Psoas muscle (tissue), 8 donors: Measurements from ENCODE around the gene SPIN2A. TPM values are rescaled to one million over a fixed set of nuclear protein-coding genes. Genes with fewer than 3 reads are reported as not detected.
"Not testable (repeated sequence)": the region's sequence is repeated elsewhere in the genome, so short reads cannot be mapped to it uniquely, and the experiment has no call there.

Experiments used
- ATAC-seq, 4 donors: fragments of 200-7000 bp; cut with Tn5 transposase; one replicate each; pipeline ENCODE4 v1.9.1; 2020; ENCODE audit warnings: moderate library complexity in 3 of 4, mild to moderate bottlenecking in 2 of 4
- DNase-seq, 2 donors: peaks; one replicate each; pipeline ENCODE4 v3.0.0-alpha.2; 2020
- H3K27ac ChIP-seq: fragments of 200-600 bp; one replicate; pipeline ENCODE4 v1.8.0; 2022
- H3K27me3 ChIP-seq, 3 donors: fragments of 200-600 bp in 1 of 3; one replicate each; pipeline versions ENCODE4 v1.6.1 to v1.8.0; 2013 to 2022; ENCODE audit warnings: low read length in 2 of 3, mild to moderate bottlenecking in 2 of 3, moderate library complexity in 1 of 3; ENCODE audit not compliant: insufficient read depth in 3 of 3
- H3K36me3 ChIP-seq, 2 donors: fragments of 200-600 bp in 1 of 2; one replicate each; pipeline versions ENCODE4 v1.6.1 to v1.8.0; 2013 to 2022; ENCODE audit warnings: low read depth in 1 of 2, mild to moderate bottlenecking in 1 of 2, moderate library complexity in 1 of 2; ENCODE audit not compliant: insufficient read depth in 1 of 2
- H3K4me1 ChIP-seq: fragments of 200-600 bp; one replicate; pipeline ENCODE4 v1.8.0; 2022
- H3K4me3 ChIP-seq: fragments of 200-600 bp; one replicate; pipeline ENCODE4 v1.8.0; 2022; ENCODE audit warnings: mild to moderate bottlenecking
- H3K9me3 ChIP-seq: fragments of 200-600 bp; one replicate; pipeline ENCODE4 v1.8.0; 2022
- WGBS, 3 donors: extraction: QIAGEN DNeasy Blood & Tissue Kit; methylation state at CpG; one replicate each; pipeline versions ENCODE4 v1.1.6 to v1.1.7; 2013; 5-methylcytosine and 5-hydroxymethylcytosine counted together
- intact Hi-C, 2 donors: fragments of 100-400 bp; cut with DNase I; formaldehyde crosslinking; loops; one replicate each; pipeline versions ENCODE4 v1.11.0 to v1.14.2; 2022
- polyA plus RNA-seq, 3 donors: library from polyadenylated mRNA; stranded (reverse); fragments of 200-250 nt; gene quantifications; one replicate each; pipeline ENCODE4 v1.2.3, GENCODE V29; 2013
- total RNA-seq, 4 donors: library from RNA; stranded (reverse); fragmentation: NEBNext Ultra II Directional in 2 of 4; extraction: Animal tissue kit (Norgen Biotek cat#: 25700) in 2 of 4; gene quantifications; one replicate each; pipeline versions ENCODE4 v1.2.1 to v1.2.4, GENCODE V29; 2021 to 2023
- TF ChIP-seq, protein P1 (sequence below): fragments of 200-600 bp; IDR thresholded peaks from one replicate; pipeline ENCODE4 v1.8.0; 2022; ENCODE audit warnings: antibody characterized with exemption
- donor health status: healthy with polysubstance abuse.
- donor health status: DM: no; HTN: no; CAD: no; lungs with moderate emphysema.
- donor health status: Bipolar disorder and iron deficiency.
- donor health status: healthy.
- donor health status: DM: yes; HTN: yes; CAD: no.
- donor health status: DM: no; HTN: no; CAD: no.
- donor health status: DM: no; HTN: no; CAD: no.
- donor health status: DM: yes; HTN: yes; CAD: no.

Gene SPIN2A
- total and polyA plus RNA-seq, 7 donors, result 0.08 to 0.25 (median 0.14) TPM; not detected in 1

DNA sequence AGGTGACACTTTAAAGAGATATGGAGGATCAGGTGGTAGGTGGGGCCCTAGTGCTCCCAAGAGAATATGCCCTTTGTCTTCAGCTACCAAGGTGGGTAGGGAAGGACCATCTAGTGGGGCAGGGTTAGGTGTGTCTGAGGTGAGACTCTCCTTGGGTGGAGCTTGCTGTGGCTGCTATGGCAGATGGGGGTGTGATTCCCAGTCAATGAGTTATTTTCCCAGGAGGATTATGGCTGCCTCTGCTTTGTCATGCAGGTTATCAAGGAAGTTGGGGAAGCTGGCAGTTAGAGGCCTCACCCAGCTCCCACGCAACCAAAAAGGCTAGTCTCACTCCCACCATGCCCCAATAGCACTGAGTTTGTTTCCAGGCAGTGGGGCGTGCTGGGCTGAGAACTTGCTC is 18.0 kb upstream of the SPIN2A start:
- WGBS, 3 donors, result 84 to 90% (median 89%) methylated on average over 2 of the region's 2 CpGs
- no peak overlapping the region for H3K4me3 ChIP-seq
- no peak overlapping the region for H3K27ac ChIP-seq
- H3K36me3 ChIP-seq, result no peaks in the 10 kb centered on the region
- ATAC-seq, result no peak
- H3K27me3 ChIP-seq, result no peaks in the 10 kb centered on the region
- no peak for DNase-seq
- H3K9me3 ChIP-seq, result peaks cover 10% of the 10 kb centered on the region
- TF ChIP-seq, protein P1, sequence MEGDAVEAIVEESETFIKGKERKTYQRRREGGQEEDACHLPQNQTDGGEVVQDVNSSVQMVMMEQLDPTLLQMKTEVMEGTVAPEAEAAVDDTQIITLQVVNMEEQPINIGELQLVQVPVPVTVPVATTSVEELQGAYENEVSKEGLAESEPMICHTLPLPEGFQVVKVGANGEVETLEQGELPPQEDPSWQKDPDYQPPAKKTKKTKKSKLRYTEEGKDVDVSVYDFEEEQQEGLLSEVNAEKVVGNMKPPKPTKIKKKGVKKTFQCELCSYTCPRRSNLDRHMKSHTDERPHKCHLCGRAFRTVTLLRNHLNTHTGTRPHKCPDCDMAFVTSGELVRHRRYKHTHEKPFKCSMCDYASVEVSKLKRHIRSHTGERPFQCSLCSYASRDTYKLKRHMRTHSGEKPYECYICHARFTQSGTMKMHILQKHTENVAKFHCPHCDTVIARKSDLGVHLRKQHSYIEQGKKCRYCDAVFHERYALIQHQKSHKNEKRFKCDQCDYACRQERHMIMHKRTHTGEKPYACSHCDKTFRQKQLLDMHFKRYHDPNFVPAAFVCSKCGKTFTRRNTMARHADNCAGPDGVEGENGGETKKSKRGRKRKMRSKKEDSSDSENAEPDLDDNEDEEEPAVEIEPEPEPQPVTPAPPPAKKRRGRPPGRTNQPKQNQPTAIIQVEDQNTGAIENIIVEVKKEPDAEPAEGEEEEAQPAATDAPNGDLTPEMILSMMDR, result no peak
- H3K4me1 ChIP-seq, result no peaks in the 10 kb centered on the region
- intact Hi-C loops, result loop anchor here in 1 of 2 donors (5.0 kb wide), 1 partner anchor 297 kb away; no protein-coding TSS in a partner anchor

DNA sequence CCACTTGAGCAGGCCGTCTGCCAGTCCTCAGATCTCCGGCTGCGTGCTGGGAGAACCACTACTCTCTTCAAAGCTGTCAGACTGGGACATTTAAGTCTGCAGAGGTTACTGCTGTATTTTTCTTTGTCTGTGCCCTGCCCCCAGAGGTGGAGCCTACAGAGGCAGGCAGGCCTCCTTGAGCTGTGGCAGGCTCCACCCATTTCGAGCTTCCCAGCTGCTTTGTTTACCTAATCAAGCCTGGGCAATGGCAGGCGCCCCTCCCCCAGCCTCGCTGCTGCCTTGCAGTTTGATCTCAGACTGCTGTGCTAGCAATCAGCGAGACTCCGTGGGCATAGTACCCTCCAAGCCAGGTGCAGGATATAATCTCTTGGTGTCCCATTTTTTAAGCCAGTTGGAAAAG is 15.0 kb upstream of the SPIN2A start:
- H3K4me3 ChIP-seq, intact Hi-C loops, ATAC-seq, H3K36me3 ChIP-seq, H3K27me3 ChIP-seq, H3K4me1 ChIP-seq, DNase-seq, H3K27ac ChIP-seq: not testable (repeated sequence)
- 73 to 94% (median 81%) methylated on average over 6 to 8 of the region's 8 CpGs for WGBS, 3 donors
- H3K9me3 ChIP-seq, result peaks cover 15% of the 10 kb centered on the region

DNA sequence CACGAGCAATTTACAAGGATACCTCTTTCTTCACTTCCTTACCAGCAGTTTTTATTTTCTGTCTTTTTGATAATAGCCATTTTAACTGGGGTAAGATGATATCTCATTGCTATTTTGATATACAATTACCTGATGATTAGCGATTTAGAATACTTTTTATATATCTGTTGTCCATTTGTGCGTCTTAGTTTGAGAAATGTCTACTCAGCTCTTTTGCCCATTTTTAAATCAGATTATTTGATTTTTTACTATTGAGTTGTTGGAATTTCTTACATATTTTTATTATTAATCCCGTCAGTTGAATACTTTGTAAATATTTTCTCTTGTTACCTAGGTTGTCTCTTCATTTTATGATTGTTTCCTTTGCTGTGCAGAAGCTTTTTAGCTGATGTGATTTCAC is 1.5 kb upstream of the SPIN2A start:
- Histone ChIP-seq H3K36me3 (no peaks in the 10 kb centered on the region), H3K27ac (no peak overlapping the region), H3K4me1 (no peaks in the 10 kb centered on the region), H3K4me3 (no peak overlapping the region), H3K27me3 (peaks cover 0 to 4% (median 0%) of the 10 kb centered on the region in 3 donors), H3K9me3 (no peaks in the 10 kb centered on the region)
- DNase-seq, result no peak
- TF ChIP-seq, protein P1, result no peak
- WGBS, 3 donors, result 71 to 96% (median 93%) methylated on average over 4 of the region's 4 CpGs
- ATAC-seq, result no peak
- intact Hi-C loops, result no loop called here

DNA sequence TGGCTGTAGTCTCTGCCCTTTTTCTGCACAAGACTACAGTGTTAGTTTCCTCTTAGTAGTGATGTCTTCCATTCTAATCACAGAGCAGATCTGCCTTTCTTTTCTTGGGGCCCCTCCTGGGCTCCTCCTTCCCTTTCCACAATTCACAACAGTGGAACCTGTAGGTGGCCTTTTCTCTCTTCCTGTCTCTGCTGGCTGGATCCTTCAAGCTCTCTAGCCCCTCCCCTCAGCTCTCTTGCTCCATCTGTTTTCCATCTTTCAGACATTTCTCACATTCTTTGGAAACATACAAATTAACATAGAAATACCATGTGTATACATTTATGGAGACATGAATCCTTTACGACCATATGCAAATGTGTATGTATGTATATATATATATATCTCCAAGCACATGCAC is 304 bp upstream of the SPIN2A start:
- H3K36me3 ChIP-seq, result no peaks in the 10 kb centered on the region
- H3K27me3 ChIP-seq, result peaks cover 0 to 4% (median 0%) of the 10 kb centered on the region in 3 donors
- ATAC-seq (no peak), DNase-seq (no peak)
- no peaks in the 10 kb centered on the region for H3K4me1 ChIP-seq
- intact Hi-C loops, result no loop called here
- no peak overlapping the region for H3K27ac ChIP-seq
- no peaks in the 10 kb centered on the region for H3K9me3 ChIP-seq
- 32 to 59% (median 53%) methylated on average over 1 of the region's 1 CpG for WGBS, 3 donors
- peak overlapping the region; percentile 42 for H3K4me3 ChIP-seq
- TF ChIP-seq, protein P1, result no peak

DNA sequence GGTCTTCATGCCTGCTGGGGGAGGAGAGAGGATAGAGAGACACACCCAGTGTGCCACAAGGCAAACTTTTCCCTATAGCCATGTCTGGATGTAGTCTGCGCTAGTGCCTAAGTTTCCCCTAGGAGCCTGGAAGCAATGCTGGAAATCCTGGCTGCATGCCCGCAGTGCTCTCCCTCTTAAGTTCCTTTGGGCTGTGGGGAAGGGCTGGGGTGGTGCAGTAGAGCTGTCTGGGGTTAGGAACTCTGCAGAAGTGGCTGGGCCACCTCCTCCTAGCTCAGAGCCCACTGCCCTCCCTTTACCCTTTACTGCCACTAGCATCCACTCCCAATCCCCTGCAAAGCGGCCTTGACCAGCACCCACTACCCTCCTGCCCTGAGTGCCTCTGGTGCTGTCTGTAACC is 608 bp downstream of the SPIN2A start:
- H3K4me1 ChIP-seq, H3K27ac ChIP-seq, intact Hi-C loops, H3K9me3 ChIP-seq, DNase-seq, H3K27me3 ChIP-seq, H3K36me3 ChIP-seq, H3K4me3 ChIP-seq: not testable (repeated sequence)
- WGBS, 3 donors, result 82 to 86% methylated on average over 1 of the region's 3 CpGs; no CpG with 5 or more reads in 1 of the 3 donors
- peak in 1 of 4 donors; percentile 13 for ATAC-seq

DNA sequence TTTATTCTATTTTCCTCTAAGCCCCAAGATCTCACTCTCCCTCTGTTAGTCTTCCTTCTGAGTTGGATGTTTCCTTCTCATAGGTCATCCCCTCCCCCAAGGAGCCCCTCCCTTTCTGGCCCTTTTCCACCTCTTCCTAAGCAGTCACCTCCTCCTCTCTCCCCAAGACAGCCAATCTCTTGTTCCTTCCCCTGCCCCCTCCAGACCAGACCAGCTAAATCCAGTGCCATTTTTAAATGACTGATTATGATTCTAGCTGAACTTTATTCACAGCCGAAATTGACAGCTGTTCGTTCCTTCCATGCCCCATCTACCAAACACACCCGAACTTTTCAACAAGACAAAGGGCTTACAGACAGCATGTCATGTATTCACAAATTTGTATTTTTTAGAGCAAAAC is 1.9 kb downstream of the SPIN2A start:
- DNase-seq, result no peak
- no peak overlapping the region for H3K4me3 ChIP-seq
- H3K27ac ChIP-seq, result no peak overlapping the region
- H3K27me3 ChIP-seq, result peaks cover 0 to 4% (median 0%) of the 10 kb centered on the region in 3 donors
- H3K4me1 ChIP-seq, result no peaks in the 10 kb centered on the region
- WGBS, 3 donors, result 75 to 81% (median 80%) methylated on average over 3 of the region's 3 CpGs
- H3K9me3 ChIP-seq, result no peaks in the 10 kb centered on the region
- no peaks in the 10 kb centered on the region for H3K36me3 ChIP-seq
- TF ChIP-seq, protein P1, result no peak
- ATAC-seq, result no peak
- intact Hi-C loops, result no loop called here
